ENCODE data around the gene ARMC9. TPM values are rescaled to one million over a fixed set of nuclear protein-coding genes. Genes with fewer than 3 reads are reported as not detected.

ARMC9 gene
- total RNA-seq, 1 experiment from 2014 or later = 42.7 TPM

Small RNA genes within 50 kb of the gene (microRNA-seq; reads per million reads assigned to microRNA genes)
- not detected for gene MIR4777 (ENCODE audit: unreplicated experiment)

Other genes starting within 250 kb of the ARMC9 start
- not detected for gene SPATA3, start 202.5 kb upstream of the ARMC9 start, total RNA-seq (2021; ENCODE audit: unreplicated experiment)
- 3.2 TPM for gene C2orf72, start 161.1 kb upstream of the ARMC9 start, total RNA-seq (2021; ENCODE audit: unreplicated experiment)
- 146 TPM for gene PSMD1, start 141.8 kb upstream of the ARMC9 start, total RNA-seq (2021; ENCODE audit: unreplicated experiment)
- gene HTR2B, start 73.6 kb upstream of the ARMC9 start, total RNA-seq (2021; ENCODE audit: unreplicated experiment) = not detected
- 83.3 TPM for gene B3GNT7, start 197.1 kb downstream of the ARMC9 start, total RNA-seq (2021; ENCODE audit: unreplicated experiment)